CD4-positive, alpha-beta T cell (primary cell): ENCODE results near the gene RGP1. TPM values are rescaled to one million over a fixed set of nuclear protein-coding genes. Genes with fewer than 3 reads are reported as not detected.

ENCODE experiments used
- ATAC-seq: fragments of 200-7000 bp; cut with Tn5 transposase; one replicate; pipeline ENCODE4 v1.10.0; 2022; ENCODE audit warnings: mild to moderate bottlenecking; ENCODE audit not compliant: poor library complexity
- CTCF ChIA-PET: fragments of 350-600 bp; sonication (Branson Sonifier 250); formaldehyde crosslinking; loops from one replicate; lab custom pipeline; 2021; ENCODE audit warnings: antibody characterized with exemption, inconsistent platforms; lab: Charles Lee
- POLR2A ChIA-PET: fragments of 350-600 bp; sonication (Branson Sonifier 250); formaldehyde crosslinking; loops from one replicate; lab custom pipeline; 2021; ENCODE audit warnings: antibody characterized with exemption, inconsistent platforms; lab: Charles Lee
- DNase-seq, 14 experiments: peaks; one replicate each; pipeline ENCODE4 v3.0.0-alpha.2; 2013 to 2020; ENCODE audit warnings: mixed read lengths in 2 of 14
- H3K27ac ChIP-seq, 2 donors: one replicate each; pipeline versions ENCODE4 v1.5.1 to v1.7.0; 2013; ENCODE audit warnings: low read length in 2 of 2, low read depth in 1 of 2, mild to moderate bottlenecking in 1 of 2
- H3K27me3 ChIP-seq, 2 experiments: 1 replicate in 1 of 2; 2 replicates in 1 of 2; pipeline versions ENCODE4 v1.6.1 to v1.7.0; 2013; ENCODE audit warnings: low read length in 2 of 2, control low read depth in 1 of 2, mild to moderate bottlenecking in 1 of 2, moderate library complexity in 1 of 2; ENCODE audit not compliant: insufficient read depth in 2 of 2, control insufficient read depth in 1 of 2
- H3K36me3 ChIP-seq: one replicate; pipeline ENCODE4 v1.6.1; 2013; ENCODE audit warnings: low read length, control low read depth; ENCODE audit not compliant: insufficient read depth
- H3K4me1 ChIP-seq: one replicate; pipeline ENCODE4 v1.6.1; 2013; ENCODE audit warnings: low read length, control low read depth; ENCODE audit not compliant: insufficient read depth
- H3K4me3 ChIP-seq: one replicate; pipeline ENCODE4 v1.5.1; 2013; ENCODE audit warnings: mild to moderate bottlenecking, low read length, moderate library complexity
- H3K9me3 ChIP-seq, 2 experiments: 1 replicate in 1 of 2; 2 replicates in 1 of 2; pipeline versions ENCODE4 v1.6.1 to v1.7.0; 2013; ENCODE audit warnings: low read length in 2 of 2, mild to moderate bottlenecking in 2 of 2, control low read depth in 1 of 2, moderate library complexity in 1 of 2; ENCODE audit not compliant: control insufficient read depth in 1 of 2, insufficient read depth in 1 of 2
- H3K27ac Mint-ChIP-seq: one replicate; pipeline ENCODE4 v1.8.0; 2020; ENCODE audit warnings: mixed read lengths
- H3K27me3 Mint-ChIP-seq: one replicate; pipeline ENCODE4 v1.8.0; 2021; ENCODE audit warnings: mixed read lengths
- H3K36me3 Mint-ChIP-seq: one replicate; pipeline ENCODE4 v1.8.0; 2021; ENCODE audit warnings: low read depth, mixed read lengths
- H3K4me1 Mint-ChIP-seq: one replicate; pipeline ENCODE4 v1.8.0; 2021; ENCODE audit warnings: low read depth, mixed read lengths
- H3K4me3 Mint-ChIP-seq: one replicate; pipeline ENCODE4 v1.8.0; 2020; ENCODE audit warnings: mild to moderate bottlenecking, mixed read lengths
- H3K9me3 Mint-ChIP-seq: one replicate; pipeline ENCODE4 v1.8.0; 2020; ENCODE audit warnings: mixed read lengths
- intact Hi-C, 2 experiments: fragments of 100-400 bp; cut with DNase I in 1 of 2; cut with micrococcal nuclease in 1 of 2; formaldehyde crosslinking; loops; one replicate each; pipeline versions ENCODE4 v1.15.1 to v1.9.0; 2023 to 2025; cut with DNase I, micrococcal nuclease
- total RNA-seq, 174 experiments: library from RNA in 2 of 174; stranded (reverse) in 2 of 174; gene quantifications; one replicate each; pipeline ENCODE4 v1.2.3 and lab custom pipeline; 2021 to 2026
- TF ChIP-seq, protein P1 (sequence below): fragments of 200-600 bp; IDR thresholded peaks from one replicate; pipeline ENCODE4 v1.8.0; 2022; ENCODE audit warnings: antibody characterized with exemption, mild to moderate bottlenecking

RGP1 gene
- total RNA-seq, 2 experiments from 2014 or later: 12.6 to 13.1 TPM

DNA sequence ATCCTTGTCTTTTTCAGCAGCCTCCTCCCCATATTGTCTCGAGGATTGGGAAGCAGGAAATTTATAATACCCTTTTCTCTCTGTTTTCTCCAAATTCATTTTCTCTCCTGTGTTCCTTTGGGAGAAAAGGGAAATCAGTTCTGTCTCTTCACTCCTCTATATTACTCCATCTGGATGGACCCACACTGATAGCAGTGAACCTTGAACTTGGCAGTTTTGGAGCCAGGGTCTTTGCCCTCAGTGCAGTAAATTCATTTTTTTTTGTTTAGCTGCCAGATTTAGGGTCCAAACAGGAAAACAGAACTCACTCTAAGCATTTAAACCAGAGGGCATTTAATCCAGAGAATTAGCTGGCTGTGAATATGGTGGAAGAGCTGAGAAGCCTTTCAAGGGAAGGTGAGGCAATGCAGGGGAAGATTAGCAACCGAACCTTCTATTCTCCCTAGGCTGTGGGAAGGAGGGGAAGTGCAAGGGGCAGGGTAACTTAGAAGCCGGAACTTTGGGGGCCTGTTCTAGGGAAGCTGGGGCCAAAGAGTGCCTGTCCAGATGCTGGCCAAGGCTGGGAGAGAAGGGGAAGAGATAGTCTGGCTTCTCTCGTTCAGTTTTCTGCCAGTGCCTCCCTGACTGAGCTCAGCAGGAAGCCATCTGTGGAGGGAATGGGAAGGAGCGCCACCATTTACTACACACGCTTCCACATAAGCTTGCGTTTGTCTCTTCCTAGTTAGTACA is 26.0 kb downstream of the RGP1 start:
- Mint-ChIP-seq H3K4me3 (no peak overlapping the region), H3K4me1 (no peaks in the 10 kb centered on the region), H3K27me3 (no peaks in the 10 kb centered on the region), H3K9me3 (no peaks in the 10 kb centered on the region), H3K27ac (no peak overlapping the region), H3K36me3 (peaks cover 10% of the 10 kb centered on the region)
- TF ChIP-seq, protein P1, sequence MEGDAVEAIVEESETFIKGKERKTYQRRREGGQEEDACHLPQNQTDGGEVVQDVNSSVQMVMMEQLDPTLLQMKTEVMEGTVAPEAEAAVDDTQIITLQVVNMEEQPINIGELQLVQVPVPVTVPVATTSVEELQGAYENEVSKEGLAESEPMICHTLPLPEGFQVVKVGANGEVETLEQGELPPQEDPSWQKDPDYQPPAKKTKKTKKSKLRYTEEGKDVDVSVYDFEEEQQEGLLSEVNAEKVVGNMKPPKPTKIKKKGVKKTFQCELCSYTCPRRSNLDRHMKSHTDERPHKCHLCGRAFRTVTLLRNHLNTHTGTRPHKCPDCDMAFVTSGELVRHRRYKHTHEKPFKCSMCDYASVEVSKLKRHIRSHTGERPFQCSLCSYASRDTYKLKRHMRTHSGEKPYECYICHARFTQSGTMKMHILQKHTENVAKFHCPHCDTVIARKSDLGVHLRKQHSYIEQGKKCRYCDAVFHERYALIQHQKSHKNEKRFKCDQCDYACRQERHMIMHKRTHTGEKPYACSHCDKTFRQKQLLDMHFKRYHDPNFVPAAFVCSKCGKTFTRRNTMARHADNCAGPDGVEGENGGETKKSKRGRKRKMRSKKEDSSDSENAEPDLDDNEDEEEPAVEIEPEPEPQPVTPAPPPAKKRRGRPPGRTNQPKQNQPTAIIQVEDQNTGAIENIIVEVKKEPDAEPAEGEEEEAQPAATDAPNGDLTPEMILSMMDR: no peak
- intact Hi-C loops: no loop called here
- Histone ChIP-seq H3K4me1 (no peaks in the 10 kb centered on the region), H3K4me3 (no peak overlapping the region), H3K36me3 (peaks cover 9% of the 10 kb centered on the region), H3K27me3 (no peaks in the 10 kb centered on the region), H3K9me3 (no peaks in the 10 kb centered on the region), H3K27ac (no peak overlapping the region)
- DNase-seq (no peak), ATAC-seq (no peak)
- ChIA-PET POLR2A (interaction anchor here (1.0 kb wide), 1 partner anchor 19 kb away, joined by 3 read pairs; no protein-coding TSS in a partner anchor), CTCF (interaction anchor here (1.6 kb wide), 1 partner anchor 107 kb away, joined by 5 read pairs; no protein-coding TSS in a partner anchor)

DNA sequence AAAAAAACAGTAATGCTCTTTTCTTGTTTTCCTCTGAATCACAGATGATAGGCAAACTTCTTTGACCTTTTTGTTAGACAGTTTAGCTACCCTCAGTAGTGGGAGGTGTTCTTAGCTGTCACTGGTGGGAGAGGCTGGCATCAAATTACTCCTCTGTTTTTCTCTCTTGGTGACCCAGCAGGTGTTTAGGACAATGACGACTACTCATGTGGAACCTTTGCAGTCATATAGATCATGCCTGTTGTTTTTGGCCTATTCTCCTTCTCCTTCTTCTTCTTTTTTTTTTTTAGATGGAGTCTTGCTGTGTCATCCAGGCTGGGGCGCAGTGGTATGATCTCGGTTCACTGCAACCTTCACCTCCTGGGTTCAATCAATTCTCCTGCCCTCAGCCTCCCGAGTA is 26.9 kb downstream of the RGP1 start:
- ChIA-PET CTCF (interaction anchor here (1.6 kb wide), 1 partner anchor 106 kb away, joined by 5 read pairs; no protein-coding TSS in a partner anchor), POLR2A (no interaction called here)
- no peak overlapping the region for H3K27ac Mint-ChIP-seq
- peaks cover 11% of the 10 kb centered on the region for H3K36me3 ChIP-seq
- H3K27ac ChIP-seq: no peak overlapping the region
- no peaks in the 10 kb centered on the region for H3K9me3 Mint-ChIP-seq
- intact Hi-C loops: no loop called here
- H3K4me1 ChIP-seq: no peaks in the 10 kb centered on the region
- no peaks in the 10 kb centered on the region for H3K27me3 ChIP-seq
- H3K4me1 Mint-ChIP-seq: no peaks in the 10 kb centered on the region
- TF ChIP-seq, protein P1: no peak
- peaks cover 20% of the 10 kb centered on the region for H3K36me3 Mint-ChIP-seq
- no peaks in the 10 kb centered on the region for H3K27me3 Mint-ChIP-seq
- no peak for ATAC-seq
- no peak overlapping the region for H3K4me3 ChIP-seq
- no peak for DNase-seq
- no peaks in the 10 kb centered on the region for H3K9me3 ChIP-seq
- H3K4me3 Mint-ChIP-seq: no peak overlapping the region

DNA sequence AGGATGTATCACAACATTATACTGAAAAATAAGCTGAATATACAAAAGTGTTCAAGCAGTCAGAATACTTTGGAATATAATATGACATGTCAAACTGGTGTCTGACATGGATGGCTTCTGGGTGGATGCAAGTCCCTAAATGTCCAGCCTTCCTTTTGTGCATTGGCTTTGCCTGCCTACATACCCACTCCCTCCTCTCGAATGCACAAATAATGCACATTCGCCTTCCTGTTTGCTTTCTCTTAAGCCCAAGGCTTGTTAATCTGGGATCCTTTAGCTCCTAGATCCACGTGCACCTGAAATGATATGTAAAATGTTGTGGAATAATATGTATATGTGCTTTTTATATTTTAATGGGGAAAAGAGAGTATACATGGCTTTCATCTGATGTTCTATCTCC is 29.4 kb downstream of the RGP1 start:
- POLR2A ChIA-PET: no interaction called here
- intact Hi-C loops: no loop called here
- DNase-seq: no peak
- no peaks in the 10 kb centered on the region for H3K27me3 ChIP-seq
- H3K27ac ChIP-seq: no peak overlapping the region
- Mint-ChIP-seq H3K4me1 (no peaks in the 10 kb centered on the region), H3K27me3 (no peaks in the 10 kb centered on the region), H3K4me3 (no peak overlapping the region), H3K9me3 (no peaks in the 10 kb centered on the region), H3K27ac (no peak overlapping the region), H3K36me3 (peaks cover 26% of the 10 kb centered on the region)
- H3K9me3 ChIP-seq: no peaks in the 10 kb centered on the region
- ATAC-seq: no peak
- no peaks in the 10 kb centered on the region for H3K4me1 ChIP-seq
- H3K36me3 ChIP-seq: peaks cover 4% of the 10 kb centered on the region
- no peak overlapping the region for H3K4me3 ChIP-seq
- TF ChIP-seq, protein P1: no peak
- CTCF ChIA-PET: interaction anchor here (0.5 to 1.3 kb wide), 2 partner anchors 12 to 707 kb away, joined by 3 to 4 read pairs; no protein-coding TSS in a partner anchor
